ENCODE measurements around the gene IGF2BP2. TPM values are rescaled to one million over a fixed set of nuclear protein-coding genes. Genes with fewer than 3 reads are reported as not detected.

The IGF2BP2 gene
- total RNA-seq, 1 experiment from 2014 or later = 133 TPM

- TF ChIP-seq ZNF121 (CRISPR knock-in tag; IDR thresholded peaks at IDR 0.05) (no peak), ATF2 (CRISPR knock-in tag; IDR thresholded peaks at IDR 0.05; ENCODE audit: borderline replicate concordance, low read depth) (no peak), NFATC4 (CRISPR knock-in tag; IDR thresholded peaks at IDR 0.05) (no peak), PRRX2 (CRISPR knock-in tag; IDR thresholded peaks at IDR 0.05) (no peak), GTF2I (CRISPR knock-in tag; conservative IDR thresholded peaks at IDR 0.05) (no peak), JAZF1 (CRISPR knock-in tag; IDR thresholded peaks at IDR 0.05) (no peak), ELF4 (CRISPR knock-in tag; IDR thresholded peaks at IDR 0.05; ENCODE audit: low read depth) (no peak), NFYB (CRISPR knock-in tag; conservative IDR thresholded peaks at IDR 0.05; ENCODE audit: low read depth) (no peak), ZNF219 (CRISPR knock-in tag; IDR thresholded peaks at IDR 0.05; ENCODE audit: borderline replicate concordance) (no peak), ETV6 (CRISPR knock-in tag; IDR thresholded peaks at IDR 0.05) (no peak), ZNF416 (CRISPR knock-in tag; IDR thresholded peaks at IDR 0.05) (no peak)
- TF ChIP-seq, protein P1, sequence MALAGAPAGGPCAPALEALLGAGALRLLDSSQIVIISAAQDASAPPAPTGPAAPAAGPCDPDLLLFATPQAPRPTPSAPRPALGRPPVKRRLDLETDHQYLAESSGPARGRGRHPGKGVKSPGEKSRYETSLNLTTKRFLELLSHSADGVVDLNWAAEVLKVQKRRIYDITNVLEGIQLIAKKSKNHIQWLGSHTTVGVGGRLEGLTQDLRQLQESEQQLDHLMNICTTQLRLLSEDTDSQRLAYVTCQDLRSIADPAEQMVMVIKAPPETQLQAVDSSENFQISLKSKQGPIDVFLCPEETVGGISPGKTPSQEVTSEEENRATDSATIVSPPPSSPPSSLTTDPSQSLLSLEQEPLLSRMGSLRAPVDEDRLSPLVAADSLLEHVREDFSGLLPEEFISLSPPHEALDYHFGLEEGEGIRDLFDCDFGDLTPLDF (CRISPR knock-in tag; IDR thresholded peaks at IDR 0.05) = no peak
- Mint-ChIP-seq H3K27me3 (ENCODE audit: low read depth) (no peaks in the 10 kb centered on the region), H3K4me3 (no peak overlapping the region), H3K27ac (0 out of 2 replicates have a peak overlapping the region, but pooled peaks have one; percentile 28), H3K36me3 (peaks cover 2% of the 10 kb centered on the region; the same call in 1 of the 2 replicates), H3K9me3 (no peaks in the 10 kb centered on the region), H3K4me1 (peaks cover 78% of the 10 kb centered on the region)
- ChIA-PET POLR2A (interaction anchor here (0.6 to 1.1 kb wide), 3 partner anchors 9 to 55 kb away, joined by 3 read pairs; no protein-coding TSS in a partner anchor), CTCF (interaction anchor here (2.0 to 10.0 kb wide), 2 partner anchors 39 to 69 kb away, joined by 8 to 79 read pairs; no protein-coding TSS in a partner anchor)
- no peak for ATAC-seq
- no peak for DNase-seq (ENCODE audit: low spot score)
These were observed 95.3 kb downstream of the IGF2BP2 start for GRCh38 chr3:185729337-185730055.

GRCh38 chr3:185728630-185729336 is 96.1 kb downstream of the IGF2BP2 start:
- H3K4me1 Mint-ChIP-seq = peaks cover 78% of the 10 kb centered on the region
- H3K9me3 Mint-ChIP-seq = no peaks in the 10 kb centered on the region
- peaks cover 2% of the 10 kb centered on the region; the same call in 1 of the 2 replicates for H3K36me3 Mint-ChIP-seq
- ATAC-seq = no peak
- peak overlapping the region; percentile 91 for H3K27ac Mint-ChIP-seq
- H3K4me3 Mint-ChIP-seq = no peak overlapping the region
- CTCF ChIA-PET = interaction anchor here (2.0 to 10.0 kb wide), 2 partner anchors 40 to 68 kb away, joined by 8 to 79 read pairs; no protein-coding TSS in a partner anchor
- no peaks in the 10 kb centered on the region for H3K27me3 Mint-ChIP-seq (ENCODE audit: low read depth)
- POLR2A ChIA-PET = interaction anchor here (0.6 to 1.1 kb wide), 3 partner anchors 8 to 56 kb away, joined by 3 read pairs; no protein-coding TSS in a partner anchor
- no peak for DNase-seq (ENCODE audit: low spot score)
- TF ChIP-seq ZNF396 (CRISPR knock-in tag; IDR thresholded peaks at IDR 0.05; ENCODE audit: borderline replicate concordance) = no peak
- no peak for TF ChIP-seq NR3C1 (CRISPR knock-in tag; conservative IDR thresholded peaks at IDR 0.05; ENCODE audit: low read depth)
- TF ChIP-seq NR2C2 (CRISPR knock-in tag; IDR thresholded peaks at IDR 0.05) = no peak
- no peak for TF ChIP-seq USF1 (CRISPR knock-in tag; IDR thresholded peaks at IDR 0.05)

GRCh38 chr3:185727873-185728272 is 97.0 kb downstream of the IGF2BP2 start:
- no peak for DNase-seq (ENCODE audit: low spot score)
- Mint-ChIP-seq H3K4me1 (peaks cover 81% of the 10 kb centered on the region), H3K36me3 (peaks cover 2% of the 10 kb centered on the region; the same call in 1 of the 2 replicates), H3K27me3 (ENCODE audit: low read depth) (no peaks in the 10 kb centered on the region), H3K4me3 (no peak overlapping the region), H3K9me3 (no peaks in the 10 kb centered on the region), H3K27ac (peak overlapping the region; percentile 92)
- ATAC-seq = peak; percentile 24
- POLR2A ChIA-PET = no interaction called here
- TF ChIP-seq MXD4 (CRISPR knock-in tag; IDR thresholded peaks at IDR 0.05; ENCODE audit: borderline replicate concordance) (no peak), JUN (CRISPR knock-in tag; IDR thresholded peaks at IDR 0.05) (no peak), SMAD3 (CRISPR knock-in tag; IDR thresholded peaks at IDR 0.05; ENCODE audit: borderline replicate concordance) (no peak), FOXP1 (CRISPR knock-in tag; IDR thresholded peaks at IDR 0.05; ENCODE audit: borderline replicate concordance) (no peak), GRHL2 (CRISPR knock-in tag; IDR thresholded peaks at IDR 0.05; ENCODE audit: insufficient replicate concordance, severe bottlenecking) (no peak), GABPB1 (CRISPR knock-in tag; IDR thresholded peaks at IDR 0.05) (no peak), PRRX2 (CRISPR knock-in tag; IDR thresholded peaks at IDR 0.05) (no peak), NR1H2 (CRISPR knock-in tag; IDR thresholded peaks at IDR 0.05) (no peak), ETV6 (CRISPR knock-in tag; IDR thresholded peaks at IDR 0.05) (no peak), USF1 (CRISPR knock-in tag; IDR thresholded peaks at IDR 0.05) (no peak)
- TF ChIP-seq, protein P2, sequence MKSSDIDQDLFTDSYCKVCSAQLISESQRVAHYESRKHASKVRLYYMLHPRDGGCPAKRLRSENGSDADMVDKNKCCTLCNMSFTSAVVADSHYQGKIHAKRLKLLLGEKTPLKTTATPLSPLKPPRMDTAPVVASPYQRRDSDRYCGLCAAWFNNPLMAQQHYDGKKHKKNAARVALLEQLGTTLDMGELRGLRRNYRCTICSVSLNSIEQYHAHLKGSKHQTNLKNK (CRISPR knock-in tag; IDR thresholded peaks at IDR 0.05) = no peak
- CTCF ChIA-PET = interaction anchor here (0.5 to 10.0 kb wide), 3 partner anchors 41 to 342 kb away, joined by 4 to 79 read pairs (median 4); no protein-coding TSS in a partner anchor

Data from WTC11 (cell line).